H1 (cell line): ENCODE measurements around the gene PDGFA. TPM values are rescaled to one million over a fixed set of nuclear protein-coding genes. Genes with fewer than 3 reads are reported as not detected.

Experiments used
- CTCF ChIA-PET: fragments of 300-600 bp; sonication (Branson Sonifier 250); formaldehyde crosslinking; loops from one replicate; lab custom pipeline; 2021; ENCODE audit not compliant: partially characterized antibody; lab: Charles Lee
- POLR2A ChIA-PET: fragments of 300-600 bp; sonication (Branson Sonifier 250); formaldehyde crosslinking; loops from one replicate; lab custom pipeline; 2021; ENCODE audit warnings: inconsistent platforms; ENCODE audit not compliant: partially characterized antibody; lab: Charles Lee
- DNase-seq, 2 experiments: peaks; one replicate each; pipeline versions ENCODE4 v3.0.0 to v3.0.0-alpha.2; 2010 to 2022; ENCODE audit warnings: low spot score in 2 of 2, low read depth in 1 of 2, mixed read lengths in 1 of 2
- FAIRE-seq: peaks from 2 replicates; lab custom pipeline; 2011; peaks lifted over from hg19 to GRCh38; lab: Jason Lieb, UNC
- H2AFZ ChIP-seq: 2 replicates; pipeline ENCODE4 v1.8.1; 2012; ENCODE audit warnings: low read length, inconsistent platforms
- H2AK5ac ChIP-seq: 2 replicates; pipeline ENCODE4 v1.6.1; 2013; ENCODE audit warnings: low read depth, low read length
- H2BK120ac ChIP-seq: replicated peaks from 2 replicates; pipeline ENCODE3; 2013; ENCODE audit warnings: low read depth, low read length, inconsistent platforms
- H2BK12ac ChIP-seq: 2 replicates; pipeline ENCODE4 v1.6.1; 2013; ENCODE audit warnings: low read depth, low read length
- H2BK15ac ChIP-seq: 2 replicates; pipeline ENCODE4 v1.6.1; 2013; ENCODE audit warnings: low read length
- H2BK20ac ChIP-seq: 2 replicates; pipeline ENCODE4 v1.6.1; 2013; ENCODE audit warnings: low read length
- H2BK5ac ChIP-seq: 2 replicates; pipeline ENCODE4 v1.6.1; 2013; ENCODE audit warnings: low read depth, low read length
- H3K14ac ChIP-seq: 2 replicates; pipeline ENCODE4 v1.6.1; 2013; ENCODE audit warnings: inconsistent platforms; ENCODE audit not compliant: insufficient read length
- H3K18ac ChIP-seq: 2 replicates; pipeline ENCODE4 v1.6.1; 2013; ENCODE audit warnings: low read length; ENCODE audit errors: extremely low read depth
- H3K23ac ChIP-seq: 2 replicates; pipeline ENCODE4 v1.6.1; 2013; ENCODE audit warnings: inconsistent platforms; ENCODE audit not compliant: insufficient read length
- H3K23me2 ChIP-seq: 2 replicates; pipeline ENCODE4 v1.6.1; 2013; ENCODE audit warnings: low read depth, low read length
- H3K27ac ChIP-seq: 2 replicates; pipeline ENCODE4 v1.6.1; 2011; ENCODE audit warnings: low read depth, low read length, inconsistent platforms
- H3K27me3 ChIP-seq, 4 experiments: replicated peaks in 1 of 4; 1 replicate in 1 of 4; 2 replicates in 3 of 4; pipeline versions ENCODE4 v1.6.1 to v1.8.1; 2011 to 2013; ENCODE audit warnings: low read length in 3 of 4, mild to moderate bottlenecking in 3 of 4, inconsistent platforms in 2 of 4, mixed read lengths in 2 of 4, moderate library complexity in 1 of 4; ENCODE audit not compliant: control insufficient read depth in 3 of 4, insufficient read depth in 3 of 4; ENCODE audit errors: extremely low read depth in 1 of 4
- H3K36me3 ChIP-seq, 4 experiments: 2 replicates each; pipeline versions ENCODE4 v1.6.1 to v1.8.1; 2011 to 2013; ENCODE audit warnings: mild to moderate bottlenecking in 4 of 4, low read length in 3 of 4, moderate library complexity in 2 of 4, control low read depth in 1 of 4, inconsistent platforms in 1 of 4; ENCODE audit not compliant: insufficient read depth in 4 of 4, control insufficient read depth in 2 of 4
- H3K4ac ChIP-seq: replicated peaks from 2 replicates; pipeline ENCODE3; 2013; ENCODE audit warnings: low read length, low read depth, mixed read lengths, inconsistent platforms; ENCODE audit not compliant: insufficient read length
- H3K4me1 ChIP-seq, 4 experiments: replicated peaks in 1 of 4; 1 replicate in 1 of 4; 2 replicates in 3 of 4; pipeline versions ENCODE4 v1.6.1 to v1.8.1; 2011 to 2013; ENCODE audit warnings: low read length in 3 of 4, inconsistent platforms in 2 of 4, mixed read lengths in 1 of 4; ENCODE audit not compliant: insufficient read depth in 4 of 4, control insufficient read depth in 3 of 4
- H3K4me2 ChIP-seq, 2 experiments: 2 replicates each; pipeline versions ENCODE4 v1.6.1 to v1.8.1; 2011 to 2013; ENCODE audit warnings: low read depth in 2 of 2, low read length in 2 of 2, control low read depth in 1 of 2, inconsistent platforms in 1 of 2, mild to moderate bottlenecking in 1 of 2; ENCODE audit not compliant: insufficient read depth in 1 of 2
- H3K4me3 ChIP-seq, 4 experiments: fragments of 200-600, 300-600 bp in 1 of 4; sonication (generic), shearing (Covaris generic), sonication (Bioruptor Twin) in 1 of 4; 2 replicates each; pipeline versions ENCODE4 v1.5.1 to v1.8.1; 2011 to 2016; ENCODE audit warnings: low read length in 4 of 4, low read depth in 3 of 4, control low read depth in 2 of 4, inconsistent platforms in 2 of 4, mild to moderate bottlenecking in 2 of 4, mixed read lengths in 1 of 4, moderate library complexity in 1 of 4; ENCODE audit not compliant: insufficient read depth in 2 of 4; ENCODE audit errors: extremely low read depth in 1 of 4
- H3K56ac ChIP-seq: replicated peaks from 2 replicates; pipeline ENCODE3; 2013; ENCODE audit warnings: low read depth, mild to moderate bottlenecking, mixed read lengths, low read length, inconsistent platforms; ENCODE audit not compliant: insufficient read length
- H3K79me1 ChIP-seq: 2 replicates; pipeline ENCODE4 v1.6.1; 2013; ENCODE audit warnings: low read depth, low read length, control low read depth
- H3K79me2 ChIP-seq, 2 experiments: 2 replicates each; pipeline versions ENCODE4 v1.6.1 to v1.8.1; 2012 to 2013; ENCODE audit warnings: low read length in 2 of 2, mild to moderate bottlenecking in 2 of 2, inconsistent platforms in 1 of 2; ENCODE audit not compliant: insufficient read depth in 2 of 2, control insufficient read depth in 1 of 2
- H3K9ac ChIP-seq, 4 experiments: replicated peaks in 1 of 4; 1 replicate in 1 of 4; 2 replicates in 3 of 4; pipeline versions ENCODE4 v1.6.1 to v1.8.1; 2011 to 2013; ENCODE audit warnings: low read depth in 3 of 4, low read length in 3 of 4, control low read depth in 2 of 4, mild to moderate bottlenecking in 2 of 4, moderate library complexity in 2 of 4, inconsistent platforms in 1 of 4; ENCODE audit errors: extremely low read depth in 1 of 4
- H3K9me3 ChIP-seq, 2 experiments: 2 replicates each; pipeline versions ENCODE4 v1.6.1 to v1.8.1; 2012 to 2013; ENCODE audit warnings: mild to moderate bottlenecking in 2 of 2, moderate library complexity in 2 of 2, control low read depth in 1 of 2, inconsistent platforms in 1 of 2, low read depth in 1 of 2, low read length in 1 of 2, mixed read lengths in 1 of 2; ENCODE audit not compliant: insufficient read depth in 2 of 2
- H4K20me1 ChIP-seq, 2 experiments: replicated peaks in 1 of 2; 2 replicates each; pipeline versions ENCODE3 to v1.8.1; 2011 to 2013; ENCODE audit warnings: inconsistent platforms in 2 of 2, low read length in 2 of 2, mild to moderate bottlenecking in 1 of 2; ENCODE audit not compliant: insufficient read depth in 2 of 2, control insufficient read depth in 1 of 2
- H4K5ac ChIP-seq: 2 replicates; pipeline ENCODE4 v1.6.1; 2013; ENCODE audit warnings: low read length, low read depth, mixed read lengths, inconsistent platforms; ENCODE audit not compliant: insufficient read length
- H4K8ac ChIP-seq: 2 replicates; pipeline ENCODE4 v1.8.0; 2013; ENCODE audit warnings: mild to moderate bottlenecking, moderate library complexity, low read length, inconsistent platforms; ENCODE audit not compliant: insufficient read depth; ENCODE audit errors: extremely low read depth
- H4K91ac ChIP-seq: replicated peaks from 2 replicates; pipeline ENCODE3; 2013; ENCODE audit warnings: low read length, mixed read lengths, inconsistent platforms; ENCODE audit not compliant: insufficient read length
- CREB1 ChIP-seq: IDR thresholded peaks from 2 replicates; pipeline ENCODE4 v1.6.1; 2012; ENCODE audit warnings: inconsistent platforms
- EGR1 ChIP-seq: IDR thresholded peaks from 2 replicates; pipeline ENCODE4 v1.6.1; 2011; ENCODE audit warnings: low read depth, low read length, borderline replicate concordance
- NANOG ChIP-seq: IDR thresholded peaks from 2 replicates; pipeline ENCODE4 v1.6.1; 2011; ENCODE audit warnings: low read length, low read depth, mild to moderate bottlenecking, inconsistent platforms; ENCODE audit not compliant: insufficient read depth, poor library complexity, severe bottlenecking
- PHF8 ChIP-seq: fragments of 200-600 bp; sonication (generic); conservative IDR thresholded peaks from 2 replicates; pipeline ENCODE4 v1.7.1; 2012; ENCODE audit warnings: low read depth, mild to moderate bottlenecking, inconsistent platforms, low read length, moderate library complexity
- SAP30 ChIP-seq: fragments of 300-600 bp; sonication (generic); IDR thresholded peaks from 2 replicates; pipeline ENCODE4 v1.7.1; 2012; ENCODE audit warnings: low read length, moderate library complexity, mild to moderate bottlenecking, inconsistent platforms; ENCODE audit not compliant: insufficient read depth, insufficient replicate concordance
- SIRT6 ChIP-seq: IDR thresholded peaks from one replicate; pipeline ENCODE4 v1.7.1; 2012; ENCODE audit warnings: low read length, inconsistent platforms
- SP1 ChIP-seq: IDR thresholded peaks from 2 replicates; pipeline ENCODE4 v1.6.1; 2011; ENCODE audit warnings: low read depth, low read length
- TBP ChIP-seq: IDR thresholded peaks from 2 replicates; pipeline ENCODE4 v1.6.1; 2011; ENCODE audit warnings: low read depth, low read length, improper control_type of control experiment
- TCF12 ChIP-seq: IDR thresholded peaks from 2 replicates; pipeline ENCODE4 v1.6.1; 2011; ENCODE audit warnings: low read depth, mild to moderate bottlenecking, low read length
- WGBS, 2 experiments: shearing (Covaris generic) in 1 of 2; methylation state at CpG; one replicate each; pipeline versions ENCODE4 v1.1.6 to v1.1.7; 2013 to 2015; ENCODE audit warnings: low lambda C conversion rate in 2 of 2, mixed read lengths in 2 of 2, inconsistent platforms in 1 of 2, low coverage in 1 of 2, missing lambda C conversion rate in 1 of 2; ENCODE audit not compliant: insufficient replicate concordance in 2 of 2, insufficient coverage in 1 of 2, insufficient read length in 1 of 2; ENCODE audit errors: extremely low coverage in 1 of 2, missing lambda C conversion rate in 1 of 2; 5-methylcytosine and 5-hydroxymethylcytosine counted together
- polyA plus RNA-seq, 7 experiments: library from polyadenylated mRNA; depleted of rRNA in 3 of 7; stranded (reverse) in 5 of 7; unstranded in 2 of 7; fragments of >200 nt in 5 of 7; fragments of 200-250 nt in 2 of 7; gene quantifications; 1 replicate in 5 of 7; 2 replicates in 1 of 7; 4 replicates in 1 of 7; pipeline versions ENCODE4 v1.2.1 to v1.2.3, GENCODE V29; 2011 to 2013; ENCODE audit warnings: missing spikeins in 2 of 7, mixed read lengths in 2 of 7
- total RNA-seq: library from RNA; stranded (reverse); fragmentation: NEBNext Ultra II Directional; extraction: Animal tissue kit (Norgen Biotek cat#: 25700); gene quantifications from 2 replicates; pipeline ENCODE4 v1.2.1, GENCODE V29; 2021
- TF ChIP-seq, protein P1 (sequence below): IDR thresholded peaks from 2 replicates; pipeline ENCODE4 v1.6.1; 2012; ENCODE audit warnings: inconsistent platforms
- TF ChIP-seq, protein P2 (sequence below): IDR thresholded peaks from 2 replicates; pipeline ENCODE4 v1.6.1; 2012; ENCODE audit warnings: inconsistent platforms

The PDGFA gene
- total and polyA plus RNA-seq, 2 of the 8 experiments (the other 6 are each of a cell fraction or from before 2014, with no cell fraction given), result 21.1 to 43.0 TPM

DNA sequence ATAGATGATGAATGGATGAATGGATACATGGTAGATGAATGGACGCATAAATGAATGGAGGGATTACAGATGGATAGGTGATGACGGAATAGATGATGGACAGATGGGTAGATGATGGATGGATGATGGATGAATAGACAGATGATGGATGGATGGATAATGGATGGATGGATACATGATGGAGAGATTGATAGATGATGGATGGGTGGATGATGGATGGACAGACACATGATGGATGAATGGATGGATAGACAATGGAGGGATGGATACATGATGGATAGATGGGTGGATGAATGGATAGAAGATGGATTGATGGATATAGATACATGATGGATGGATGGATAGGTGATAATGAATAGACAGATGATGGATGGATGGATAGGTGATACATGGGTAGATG lies 8.8 kb upstream of the PDGFA start:
- Histone ChIP-seq H3K36me3 (no peaks in the 10 kb centered on the region; a peak in 1 of 8 replicates), H4K20me1 (peaks cover 0 to 6% of the 10 kb centered on the region in 2 experiments), H2AFZ (no peak overlapping the region), H3K4ac (no peak overlapping the region), H3K4me3 (no peak overlapping the region), H4K5ac (no peak overlapping the region), H3K56ac (peak overlapping the region; percentile 62), H2BK12ac (no peak overlapping the region), H3K9me3 (no peaks in the 10 kb centered on the region; a peak in 1 of 4 replicates), H3K79me2 (no peaks in the 10 kb centered on the region), H3K27ac (no peak overlapping the region), H2BK5ac (no peak overlapping the region), H3K4me2 (no peak overlapping the region), H4K8ac (no peak overlapping the region), H3K18ac (no peak overlapping the region), H3K23me2 (peaks cover 9% of the 10 kb centered on the region; the same call in 1 of the 2 replicates), H2BK15ac (no peak overlapping the region), H2BK20ac (no peak overlapping the region), H2BK120ac (no peak overlapping the region), H3K79me1 (no peaks in the 10 kb centered on the region; the same call in 1 of the 2 replicates), H3K14ac (no peak overlapping the region), H4K91ac (no peak overlapping the region), H3K27me3 (peaks cover under 1 to 13% (median 5%) of the 10 kb centered on the region in 4 experiments), H2AK5ac (no peak overlapping the region), H3K9ac (no peak overlapping the region), H3K4me1 (peaks cover 0 to 2% (median 0%) of the 10 kb centered on the region in 4 experiments; a peak in 3 of 7 replicates), H3K23ac (no peak overlapping the region)
- no peak for FAIRE-seq
- TF ChIP-seq TCF12 (no peak), PHF8 (no peak), SIRT6 (no peak), TBP (no peak), SAP30 (no peak), NANOG (no peak), SP1 (no peak), EGR1 (no peak), CREB1 (no peak)
- TF ChIP-seq, protein P1, sequence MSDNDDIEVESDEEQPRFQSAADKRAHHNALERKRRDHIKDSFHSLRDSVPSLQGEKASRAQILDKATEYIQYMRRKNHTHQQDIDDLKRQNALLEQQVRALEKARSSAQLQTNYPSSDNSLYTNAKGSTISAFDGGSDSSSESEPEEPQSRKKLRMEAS, result no peak
- TF ChIP-seq, protein P2, sequence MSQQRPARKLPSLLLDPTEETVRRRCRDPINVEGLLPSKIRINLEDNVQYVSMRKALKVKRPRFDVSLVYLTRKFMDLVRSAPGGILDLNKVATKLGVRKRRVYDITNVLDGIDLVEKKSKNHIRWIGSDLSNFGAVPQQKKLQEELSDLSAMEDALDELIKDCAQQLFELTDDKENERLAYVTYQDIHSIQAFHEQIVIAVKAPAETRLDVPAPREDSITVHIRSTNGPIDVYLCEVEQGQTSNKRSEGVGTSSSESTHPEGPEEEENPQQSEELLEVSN, result no peak
- ChIA-PET POLR2A (no interaction called here), CTCF (no interaction called here)
- WGBS, 2 experiments, result 86% methylated on average over 2 of the region's 2 CpGs; no CpG with 5 or more reads in 1 of the 2 experiments
- DNase-seq, result no peak
